ENCODE results near the gene RHBG.

Gene RHBG

DNA sequence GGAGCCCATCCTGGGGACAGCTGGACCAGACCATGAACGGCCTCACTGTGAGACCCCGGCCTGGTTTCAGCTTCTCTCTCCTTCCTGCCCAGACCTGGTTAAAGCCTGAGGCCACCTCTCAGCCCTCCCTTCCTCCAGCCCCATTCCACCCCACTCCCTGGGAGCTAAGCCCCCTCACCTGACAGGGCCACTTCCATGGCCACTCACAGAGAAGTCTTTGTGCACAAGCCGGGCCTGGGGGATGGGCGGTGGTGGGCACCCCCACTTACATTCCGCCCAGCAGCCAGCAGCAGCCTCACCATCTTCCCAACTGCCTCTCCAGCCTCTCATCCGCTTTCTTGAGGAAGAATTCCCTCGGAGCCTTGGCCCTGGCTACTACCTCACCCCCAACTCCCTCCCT, 40.4 kb downstream of the RHBG start:
- DNase-seq, result no peak

DNA sequence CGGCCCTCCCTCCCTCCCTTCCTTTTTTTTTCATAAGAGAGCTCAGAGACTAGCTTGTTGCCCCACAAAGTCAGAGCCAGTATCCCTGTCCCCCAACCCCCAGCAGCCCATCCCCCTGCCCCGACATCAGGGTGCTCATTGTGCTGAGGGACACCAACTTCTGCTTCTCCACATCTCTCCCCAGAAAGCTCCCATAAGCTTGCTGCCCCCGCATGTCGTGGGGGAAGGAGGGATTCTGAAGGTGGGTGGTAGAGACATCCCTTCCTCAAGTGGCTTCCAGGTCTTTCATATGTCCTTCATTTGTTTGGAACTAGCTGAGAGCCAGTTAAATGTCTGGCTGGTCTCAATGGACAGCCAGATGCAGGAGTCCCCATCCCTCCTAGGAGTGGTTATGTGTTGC, 41.2 kb downstream of the RHBG start:
- no peak for DNase-seq

DNA sequence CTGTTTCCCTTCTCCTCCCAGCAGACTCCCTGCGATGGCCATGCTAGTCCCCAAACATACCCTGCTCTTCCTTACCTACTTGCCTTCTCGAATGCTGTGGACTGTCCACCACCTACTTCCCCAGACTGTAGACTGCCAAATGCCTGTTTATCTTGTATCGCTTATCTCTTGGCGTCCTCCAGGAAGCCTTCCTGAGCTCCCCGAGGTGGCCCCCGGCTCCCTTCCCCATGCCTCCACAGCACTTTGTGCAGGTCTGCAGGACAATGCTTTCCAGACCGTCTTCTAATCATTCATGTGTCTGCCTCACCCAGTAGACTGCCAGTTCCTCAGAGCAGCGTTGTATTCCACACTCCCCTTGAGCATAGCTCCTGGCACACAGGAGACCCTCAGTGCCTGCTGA, 41.7 kb downstream of the RHBG start:
- no peak for DNase-seq

DNA sequence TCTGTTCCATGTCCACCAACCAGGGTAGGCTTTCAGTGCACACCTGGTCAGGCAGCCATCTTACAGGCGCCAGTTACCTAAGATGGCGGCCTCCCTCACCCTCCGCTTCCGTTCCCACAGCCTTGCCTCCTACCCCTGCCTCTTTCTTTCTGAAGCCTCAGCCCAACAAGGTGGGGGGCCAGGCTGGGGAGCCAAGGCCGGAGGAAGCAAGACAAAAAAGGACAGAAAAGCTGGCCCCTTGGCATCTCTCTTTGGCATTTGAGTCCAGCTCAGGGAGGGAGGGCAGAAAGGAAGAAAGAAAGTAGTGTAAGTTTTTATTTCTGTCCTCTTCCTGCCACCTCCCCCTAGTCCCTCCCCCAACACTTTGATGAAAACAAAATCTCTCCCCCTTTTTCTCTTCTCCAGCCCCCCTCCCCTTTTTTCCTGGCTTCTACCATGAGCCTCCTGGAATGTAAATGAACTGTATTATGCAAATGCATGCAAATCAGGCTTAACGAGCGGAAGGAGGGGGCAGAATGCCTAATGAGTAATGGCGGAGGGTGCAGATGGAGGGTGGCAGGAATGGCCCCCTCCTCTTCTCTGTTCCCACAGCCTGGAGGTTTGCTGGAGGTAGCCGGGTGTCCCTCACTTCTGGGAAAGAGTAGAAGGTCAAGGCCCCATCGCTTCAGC, 43.8 kb downstream of the RHBG start:
- no peak for DNase-seq

DNA sequence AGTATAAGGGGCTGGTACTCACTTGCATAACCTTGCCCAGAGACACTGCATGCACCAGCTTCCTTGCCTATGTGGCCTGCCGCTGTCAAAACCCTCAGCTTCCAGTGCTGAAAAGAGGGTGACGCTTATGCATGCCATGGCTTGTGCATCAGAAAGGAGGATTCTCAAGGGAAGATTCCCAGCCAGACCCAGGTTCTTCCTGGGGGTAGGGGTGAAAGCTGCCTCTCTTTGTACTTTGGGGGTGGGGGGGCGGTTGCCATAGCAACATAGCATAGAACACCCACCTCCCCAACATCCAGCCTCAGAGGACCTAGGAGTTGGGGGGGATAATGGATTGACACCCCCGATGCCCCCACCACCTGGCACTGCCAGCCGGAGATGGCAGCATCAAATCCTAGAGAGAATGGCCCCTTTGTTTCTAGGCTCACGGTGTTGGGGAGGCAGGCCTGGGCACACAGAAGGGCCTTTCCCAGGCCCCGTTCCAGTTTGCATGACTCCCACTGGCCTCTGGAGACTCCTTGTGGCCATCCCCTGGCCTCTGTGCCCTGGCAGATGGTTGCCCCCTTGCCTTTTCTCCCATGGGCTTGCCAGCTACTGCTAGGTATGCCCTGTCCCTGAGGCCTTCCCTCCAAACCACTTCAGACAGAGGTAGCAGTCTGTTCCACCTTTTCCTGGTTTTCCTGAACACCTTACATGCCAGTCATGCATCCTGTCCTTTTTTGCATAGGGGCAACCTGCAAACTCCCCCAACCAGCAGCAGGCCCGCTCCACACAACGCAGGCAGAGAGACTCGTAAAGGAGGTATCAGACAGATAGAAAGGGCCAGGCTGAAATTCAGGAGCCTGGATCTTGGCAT, 44.6 kb downstream of the RHBG start:
- no peak for DNase-seq

DNA sequence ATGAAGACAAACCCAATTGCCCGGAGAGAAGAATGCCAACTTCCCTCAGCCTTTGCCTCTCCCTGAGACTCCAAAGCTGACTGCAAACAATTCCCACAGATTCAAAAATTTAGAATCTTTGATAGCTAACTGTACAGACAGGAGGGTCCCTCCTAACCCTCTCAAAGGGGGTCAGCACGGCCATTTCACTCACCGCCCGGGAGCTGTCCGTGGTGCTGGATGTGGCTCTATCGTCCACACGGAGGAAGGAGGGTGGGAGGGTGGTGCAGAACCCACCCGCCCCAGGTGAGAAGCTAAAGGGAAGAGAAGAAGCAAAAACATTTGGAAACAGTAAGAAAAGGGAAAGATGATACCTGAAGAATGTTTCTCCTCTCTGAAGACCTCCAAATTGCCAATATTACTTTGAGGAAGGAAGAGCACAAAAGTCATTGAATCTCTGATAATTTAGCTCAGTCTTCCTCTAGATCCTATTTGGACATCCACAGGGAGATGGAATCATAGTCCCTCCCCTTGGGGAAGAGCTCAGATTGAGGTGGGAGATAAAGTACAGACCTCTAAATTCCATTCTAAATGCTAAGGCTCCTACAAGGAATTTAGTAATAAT, 45.6 kb downstream of the RHBG start:
- no peak for DNase-seq

DNA sequence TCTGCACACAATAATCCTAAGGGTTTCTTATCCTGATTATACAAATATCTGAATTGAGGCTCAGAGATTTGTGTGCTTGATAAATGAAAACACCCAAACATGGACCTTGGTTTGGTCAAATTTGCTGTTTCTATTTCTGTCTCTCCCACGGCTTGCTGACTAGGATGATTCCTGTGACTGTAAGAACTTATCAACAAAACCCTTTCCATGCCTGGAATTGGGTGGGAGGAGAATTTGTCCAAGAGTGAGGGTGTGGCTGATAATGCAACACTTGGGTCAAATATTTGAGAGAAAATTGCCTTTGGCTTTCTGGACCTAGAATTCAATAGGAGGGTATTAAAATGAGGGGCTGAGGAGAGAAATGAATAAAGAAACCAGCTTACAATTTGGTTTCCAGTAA, 48.0 kb downstream of the RHBG start:
- DNase-seq, result no peak

DNA sequence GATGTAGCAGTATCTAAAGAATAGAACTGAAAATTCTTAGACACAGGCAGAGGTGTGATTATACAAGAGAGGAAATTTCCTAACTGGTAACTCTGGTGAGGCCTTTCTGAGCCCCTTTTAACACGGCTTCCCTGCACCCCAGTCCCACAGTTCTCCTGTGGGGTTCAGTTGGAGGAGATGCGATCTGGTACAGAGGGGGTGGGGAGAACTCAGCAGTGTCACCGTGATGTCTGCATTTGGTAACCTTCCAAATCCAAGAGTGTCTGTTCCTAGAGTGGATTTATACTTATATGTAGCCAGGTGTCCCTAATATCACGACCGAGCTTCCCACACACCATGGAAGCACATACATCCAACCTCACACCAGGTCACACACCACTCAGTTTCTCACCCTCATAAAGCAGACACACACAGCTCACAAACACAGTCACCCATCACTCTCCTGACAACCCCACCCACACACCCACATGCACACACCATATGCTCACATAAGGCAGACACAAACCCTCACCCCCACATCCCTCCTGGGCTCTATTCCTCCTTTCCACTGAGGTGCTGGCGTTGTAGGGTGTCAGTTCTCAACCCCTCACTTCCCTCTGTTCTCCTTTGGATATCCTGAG, 48.5 kb downstream of the RHBG start:
- no peak for DNase-seq

DNA sequence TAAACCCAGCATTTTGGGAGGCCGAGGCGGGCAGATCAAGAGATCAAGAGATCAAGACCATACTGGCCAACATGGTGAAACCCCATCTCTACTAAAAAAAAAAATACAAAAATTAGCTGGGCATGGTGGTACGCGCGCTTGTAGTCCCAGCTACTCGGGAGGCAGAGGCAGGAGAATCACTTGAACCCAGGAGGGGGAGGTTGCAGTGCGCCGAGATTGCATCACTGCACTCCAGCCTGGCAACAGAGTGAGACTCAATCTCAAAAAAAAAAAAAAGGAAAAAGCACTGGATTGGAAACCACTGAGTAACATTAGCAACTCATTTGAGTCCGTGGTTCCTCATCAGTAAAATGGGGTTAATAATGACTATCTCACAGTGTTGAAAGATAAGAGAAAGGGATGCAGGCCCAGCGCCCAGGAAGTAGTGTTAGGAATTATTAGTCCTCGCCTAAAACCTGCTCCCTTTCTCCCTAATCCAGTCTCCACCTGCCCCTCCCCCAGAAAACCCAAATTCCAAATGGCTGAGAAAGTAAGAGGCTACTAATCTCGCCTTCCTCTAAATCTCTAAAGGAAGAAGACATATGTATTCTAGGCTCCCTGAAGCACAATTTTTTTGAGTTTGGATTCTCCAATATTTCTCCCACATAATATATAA, 49.5 kb downstream of the RHBG start:
- no peak for DNase-seq

DNA sequence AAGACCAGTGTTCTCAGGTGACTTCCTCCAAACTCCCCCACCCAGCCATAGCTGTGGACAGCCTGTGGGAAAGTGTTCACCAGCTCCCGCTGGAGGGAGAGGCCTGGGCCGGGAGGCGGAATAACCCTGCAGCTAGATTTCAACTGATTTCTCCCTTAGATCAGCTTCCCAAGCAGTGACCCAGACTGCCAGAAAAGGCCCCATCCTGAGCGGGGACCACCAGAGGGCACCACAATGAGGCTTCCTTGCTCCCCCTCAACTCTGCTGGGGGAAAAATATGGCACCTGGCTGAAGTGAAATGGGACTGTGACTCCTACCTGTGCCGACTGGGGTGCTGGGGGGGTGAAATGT, 50.8 kb downstream of the RHBG start:
- DNase-seq, result no peak

DNA sequence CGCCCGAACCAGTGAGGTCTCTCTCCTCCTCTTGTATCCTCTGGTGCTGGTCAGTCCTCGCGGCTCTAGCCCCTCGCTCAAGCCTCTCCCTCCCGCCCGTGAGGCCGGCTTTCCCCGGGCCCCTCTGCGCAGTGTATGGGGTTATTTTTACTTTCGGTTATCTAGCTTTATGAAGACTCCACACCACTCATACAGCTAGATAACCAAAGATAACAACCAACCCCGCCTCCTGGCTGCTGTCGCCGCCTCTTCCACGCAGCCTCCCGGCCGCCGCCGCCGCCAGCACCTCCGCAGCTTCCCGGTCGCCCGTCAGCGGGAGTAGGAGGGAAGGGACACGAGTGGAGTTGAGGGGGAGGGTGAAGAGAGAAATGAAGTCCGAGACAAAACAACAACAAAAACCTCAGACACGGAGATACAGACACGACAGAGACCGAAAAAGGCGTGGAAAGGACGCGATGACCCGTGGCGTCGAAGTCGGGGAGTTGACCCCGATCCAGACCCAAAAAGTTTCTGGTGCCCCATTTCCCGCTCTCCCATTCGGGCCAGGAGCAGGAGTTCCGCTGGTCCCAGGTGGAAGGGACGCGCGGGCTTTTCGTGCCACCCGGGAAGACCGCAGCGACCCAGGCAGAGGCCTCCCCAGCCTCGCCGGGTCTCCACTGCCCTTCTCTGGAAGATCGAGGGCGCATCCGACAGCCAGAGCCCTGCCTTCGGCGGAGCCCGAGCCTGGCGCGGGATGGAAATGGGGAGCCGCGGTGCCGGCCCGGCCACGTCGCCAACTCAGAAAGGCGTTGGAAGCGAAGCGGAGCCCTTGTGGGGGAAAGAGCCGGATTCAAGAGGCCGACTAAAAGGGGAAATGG, 51.4 kb downstream of the RHBG start:
- peak; percentile 41 for DNase-seq

DNA sequence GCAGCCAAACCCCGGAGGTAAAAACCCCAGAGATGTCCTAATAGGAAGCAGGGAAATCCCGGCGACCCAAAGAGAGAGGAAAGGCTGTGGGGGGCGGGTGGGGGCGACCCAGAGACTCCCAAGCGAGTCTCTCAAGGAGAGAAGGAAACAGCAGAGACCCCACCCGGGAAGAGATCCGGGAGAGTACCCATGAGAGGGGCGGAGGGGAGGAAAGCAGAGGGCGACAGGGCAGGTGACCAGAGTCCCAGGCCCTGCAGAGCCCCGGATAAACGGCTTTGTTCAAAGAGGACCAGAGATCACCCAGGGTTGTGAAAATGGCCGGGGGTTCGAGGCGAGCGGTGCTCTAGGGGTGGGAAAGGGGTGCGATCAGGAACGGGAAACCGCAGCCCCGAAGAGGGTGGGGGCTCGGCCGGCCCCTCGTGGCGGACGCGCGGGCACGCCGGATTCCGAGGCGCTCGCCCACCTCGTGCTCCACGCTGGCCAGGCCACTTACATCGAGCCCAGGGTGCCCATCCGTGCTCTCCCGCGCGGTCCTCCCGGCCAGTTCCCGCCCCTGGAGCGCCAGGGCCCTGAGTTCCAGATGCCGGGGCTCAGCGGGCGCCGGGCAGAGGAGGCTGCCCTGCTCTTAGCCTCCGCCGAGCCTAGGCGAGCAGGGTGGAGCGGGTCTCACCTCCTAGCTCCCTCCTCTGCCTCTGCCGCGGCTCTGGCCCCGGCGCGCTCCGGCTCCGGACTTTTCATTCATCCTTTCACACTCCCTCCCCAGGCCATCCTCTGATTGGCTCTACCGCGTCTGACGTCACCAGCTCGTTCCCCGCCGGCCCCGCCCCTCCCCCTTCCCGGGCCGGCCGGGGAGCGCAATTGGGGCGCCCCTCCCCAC, 52.3 kb downstream of the RHBG start:
- peak; percentile 87 for DNase-seq

DNA sequence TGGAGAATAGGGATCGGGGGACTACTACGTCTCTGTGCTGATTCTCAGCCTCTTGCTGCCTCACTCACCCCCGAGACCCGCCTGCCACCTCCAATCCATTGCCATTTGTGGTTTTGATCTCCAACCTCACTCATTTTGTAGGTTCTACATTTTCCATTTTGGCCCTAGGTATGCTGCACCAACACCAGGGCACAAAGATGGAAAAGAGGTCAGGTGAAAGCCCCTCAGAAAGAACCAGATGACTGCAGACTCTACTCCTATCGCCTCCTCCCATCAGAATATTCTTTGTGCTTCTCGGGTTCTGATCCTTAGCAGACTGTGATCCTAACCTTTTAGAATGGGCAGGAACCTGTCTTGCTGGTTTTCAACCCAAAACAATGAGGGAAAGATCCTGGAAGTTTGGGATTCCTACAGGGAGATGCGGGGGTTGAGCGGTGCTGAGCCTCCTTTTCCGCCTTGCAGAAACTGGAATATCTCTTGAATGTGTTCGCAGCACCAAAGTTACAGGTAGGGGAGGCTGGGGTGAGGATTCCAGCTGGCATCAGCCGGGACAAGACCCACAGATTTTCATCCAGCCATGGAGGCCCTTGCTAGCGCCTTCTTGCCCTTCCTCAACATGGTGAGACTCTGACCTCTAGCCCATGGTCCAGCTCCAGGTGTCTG, 53.1 kb downstream of the RHBG start:
- DNase-seq, result no peak

DNA sequence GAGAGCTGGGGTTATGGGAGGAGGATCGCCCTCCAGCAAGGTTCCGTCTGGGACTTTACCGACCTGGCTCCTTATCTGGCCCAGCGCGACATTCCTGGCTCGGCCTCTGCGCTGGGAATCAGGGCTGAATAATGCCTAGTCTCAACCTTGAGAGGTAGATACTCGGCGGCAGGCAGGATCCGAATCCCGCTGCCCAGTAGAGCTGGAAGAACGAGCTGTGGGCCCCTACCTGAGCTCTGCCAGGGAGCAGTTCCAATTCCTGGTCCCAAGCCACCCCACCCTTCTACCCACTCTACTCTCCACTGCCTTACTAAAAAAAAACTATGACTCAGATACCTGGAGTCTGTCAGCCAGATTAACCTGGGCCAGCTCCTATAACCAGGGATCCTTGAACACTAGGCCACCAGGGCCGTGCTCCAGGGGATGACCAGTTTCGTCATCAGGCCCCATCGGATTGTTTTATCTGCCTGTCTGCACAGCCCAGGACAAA, 53.6 kb downstream of the RHBG start:
- no peak for DNase-seq

DNA sequence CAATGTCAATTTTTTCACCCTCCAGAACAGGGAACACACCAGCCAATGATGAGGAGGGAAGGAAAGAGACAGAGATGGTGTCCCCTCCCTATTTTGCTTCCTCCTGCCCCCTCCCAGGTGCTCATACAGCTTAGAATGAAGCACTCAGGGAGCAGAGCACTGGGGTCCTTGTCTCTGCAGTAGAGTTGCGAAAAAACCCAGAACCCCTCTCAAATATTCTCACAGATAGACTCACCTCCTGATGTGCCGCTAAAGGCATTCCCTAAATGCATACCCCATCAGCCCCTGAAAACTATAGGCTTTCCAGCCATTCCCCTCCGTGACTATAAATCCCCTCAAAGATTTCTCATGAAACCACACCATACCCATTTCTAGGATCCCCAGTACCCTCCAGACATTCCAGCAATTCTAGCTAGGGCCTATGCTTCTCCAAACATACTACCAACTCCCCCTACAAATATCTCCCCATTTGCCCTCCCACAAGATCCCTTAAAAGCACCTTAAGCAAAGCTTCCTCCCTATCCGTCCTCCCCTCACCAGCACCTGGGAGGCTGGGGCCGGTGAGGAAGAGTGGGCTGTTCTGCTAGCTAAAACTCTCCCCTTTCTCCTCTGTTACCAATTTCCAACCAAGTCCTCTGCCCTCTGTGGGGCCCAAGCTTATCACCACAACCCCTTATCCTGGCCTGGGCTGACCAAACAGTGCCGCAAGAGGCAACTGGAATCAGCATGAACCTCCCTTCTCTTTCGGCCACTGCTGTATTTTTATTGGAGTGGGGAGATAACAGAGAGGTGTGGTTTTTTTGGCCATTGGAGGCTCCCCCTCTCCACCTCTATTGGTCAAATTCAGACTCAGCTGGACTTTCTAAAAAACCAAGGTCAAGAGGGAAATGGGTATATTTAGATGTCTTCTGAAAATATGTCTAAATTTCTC, 54.7 kb downstream of the RHBG start:
- DNase-seq, result no peak

DNA sequence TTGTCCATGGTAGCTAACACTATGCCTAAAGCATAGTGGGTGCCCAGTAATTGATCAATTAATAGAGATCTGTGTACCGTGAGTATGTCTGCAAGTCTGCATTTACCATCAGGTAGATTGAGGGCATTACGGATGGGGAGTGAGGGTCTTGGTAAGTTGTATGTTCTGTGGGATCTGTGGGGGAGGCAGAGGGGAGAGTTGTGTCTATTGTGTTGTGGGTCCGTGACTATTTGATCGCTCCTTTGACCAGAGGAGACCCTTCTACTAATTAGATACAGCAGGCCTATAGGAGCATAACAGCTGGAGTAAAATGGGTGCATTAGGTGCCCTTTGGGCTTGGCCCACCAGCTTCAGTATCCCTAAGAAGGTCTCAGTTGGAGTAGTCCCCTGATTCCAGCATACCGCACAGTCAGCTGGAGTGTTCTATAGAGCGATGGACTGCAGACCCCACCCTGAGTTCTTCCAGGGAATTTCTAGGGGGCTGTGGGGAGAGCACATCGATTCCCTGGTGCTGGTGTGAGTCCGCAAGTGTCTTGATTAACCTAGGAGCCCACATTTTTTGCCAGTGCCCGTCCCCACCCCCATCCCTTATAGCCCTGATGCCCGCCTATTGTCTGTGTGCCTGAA, 55.9 kb downstream of the RHBG start:
- no peak for DNase-seq

DNA sequence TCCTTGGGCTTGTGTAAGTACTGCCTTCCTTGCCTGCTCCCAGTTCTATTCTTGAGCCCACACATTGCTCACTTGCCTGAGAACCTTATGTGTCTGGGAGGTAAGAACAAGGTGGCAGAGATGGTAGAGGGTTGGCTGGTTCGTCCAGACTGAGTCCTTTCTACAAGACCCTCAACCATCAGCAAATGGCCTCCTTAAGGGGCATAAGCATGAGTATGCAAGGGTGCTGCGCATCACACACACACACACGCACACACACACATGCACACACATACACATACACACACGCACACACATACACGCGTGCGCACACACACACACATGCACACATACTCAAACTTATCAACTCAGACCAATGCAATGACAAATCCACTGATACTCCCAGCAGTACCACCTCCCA, 56.9 kb downstream of the RHBG start:
- DNase-seq, result no peak

DNA sequence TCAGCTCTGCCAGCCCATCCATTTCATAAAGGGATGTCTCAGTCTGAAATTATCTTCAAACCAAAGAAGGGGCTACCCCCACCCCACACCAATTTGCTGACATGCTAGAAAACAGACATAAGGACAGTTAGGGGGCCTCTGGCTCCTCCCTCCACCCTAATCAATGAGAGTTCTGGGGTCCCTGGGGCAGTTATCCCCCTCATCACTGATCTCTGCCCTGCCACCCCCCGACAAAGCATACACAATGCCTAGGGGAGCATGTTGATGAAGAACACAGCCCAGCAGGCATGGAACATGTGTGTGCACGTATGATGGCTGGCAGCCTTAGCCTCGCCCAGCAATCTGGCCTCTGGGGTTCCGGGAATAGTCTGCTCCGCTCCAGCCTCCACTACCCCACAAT, 58.9 kb downstream of the RHBG start:
- DNase-seq, result no peak

DNA sequence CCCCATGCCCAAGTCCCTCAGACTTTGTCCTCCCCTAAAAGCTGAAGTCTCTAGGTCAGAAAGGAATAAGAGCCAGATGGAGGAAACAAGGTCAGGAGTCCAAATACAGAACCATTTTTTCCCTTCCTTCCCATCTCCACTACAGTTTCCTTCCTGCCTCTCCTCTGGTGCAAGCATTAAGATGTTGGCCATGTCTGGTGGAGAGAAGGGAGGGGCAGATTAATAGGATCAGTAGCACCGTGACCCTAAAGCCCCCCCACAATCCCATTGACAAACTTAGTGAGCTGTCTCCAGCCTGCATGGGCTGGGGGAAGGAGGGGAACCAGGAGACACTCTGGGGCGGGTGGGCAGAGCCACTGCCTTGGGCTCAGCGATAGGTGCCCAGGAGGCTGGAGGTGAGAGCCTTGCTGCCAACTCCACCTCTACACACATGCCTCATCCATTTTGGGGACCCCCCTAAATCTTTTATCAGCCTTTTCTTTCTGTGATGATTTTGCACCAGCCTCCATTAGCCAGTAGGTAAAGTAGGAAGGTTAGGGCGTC, 59.8 kb downstream of the RHBG start:
- DNase-seq, result no peak
